GM21723 (cell line): ENCODE measurements around the gene AP2A1.
A peak's percentile ranks its signal among the peaks of the same experiment; 100 is the strongest.
"Not testable (repeated sequence)": the region's sequence is repeated elsewhere in the genome, so short reads cannot be mapped to it uniquely, and the experiment has no call there.

Source experiments
- ATAC-seq: cut with Tn5 transposase; IDR thresholded peaks from one replicate; pipeline ENCODE4 v1.9.1; 2021; ENCODE audit warnings: mild to moderate bottlenecking, moderate library complexity; ENCODE audit not compliant: unreplicated experiment

AP2A1 gene

GRCh38 chr19:49811328-49811727, 44.5 kb downstream of the AP2A1 start:
- no peak for ATAC-seq

GRCh38 chr19:49812452-49812996, 45.7 kb downstream of the AP2A1 start:
- ATAC-seq: no peak

- peak; percentile 46 for ATAC-seq
Measured at GRCh38 chr19:49812997-49813861, 46.4 kb downstream of the AP2A1 start, which contains the start of gene FUZ. Gene FUZ, minus strand, starts transcription at chr19:49813292. Its CDS starts 186 bp downstream, at chr19:49813106.

- ATAC-seq: no peak
Measured at GRCh38 chr19:49814010-49814409, 47.2 kb downstream of the AP2A1 start.

GRCh38 chr19:49816590-49816989, 49.8 kb downstream of the AP2A1 start:
- no peak for ATAC-seq

- ATAC-seq: peak; percentile 66
Measured at GRCh38 chr19:49817964-49818648, 51.3 kb downstream of the AP2A1 start, which contains the start of gene MED25. Gene MED25, plus strand, starts transcription at chr19:49818289. Its CDS starts 53 bp downstream, at chr19:49818342.

GRCh38 chr19:49818649-49819370, 52.0 kb downstream of the AP2A1 start:
- no peak for ATAC-seq

- ATAC-seq: not testable (repeated sequence)
Measured at GRCh38 chr19:49819452-49820115, 52.8 kb downstream of the AP2A1 start.

GRCh38 chr19:49820125-49820524, 53.3 kb downstream of the AP2A1 start:
- ATAC-seq: no peak

GRCh38 chr19:49823472-49823871, 56.7 kb downstream of the AP2A1 start:
- no peak for ATAC-seq

- ATAC-seq: no peak
Measured at GRCh38 chr19:49824662-49825061, 57.9 kb downstream of the AP2A1 start.

GRCh38 chr19:49827034-49827433, 60.2 kb downstream of the AP2A1 start:
- no peak for ATAC-seq

GRCh38 chr19:49829200-49829599, 62.4 kb downstream of the AP2A1 start:
- no peak for ATAC-seq

GRCh38 chr19:49829721-49830120, 62.9 kb downstream of the AP2A1 start:
- ATAC-seq: no peak

GRCh38 chr19:49830766-49831165, 64.0 kb downstream of the AP2A1 start:
- ATAC-seq: no peak

GRCh38 chr19:49831592-49831991, 64.8 kb downstream of the AP2A1 start:
- no peak for ATAC-seq

GRCh38 chr19:49832556-49832955, 65.8 kb downstream of the AP2A1 start:
- no peak for ATAC-seq

GRCh38 chr19:49833599-49833998, 66.8 kb downstream of the AP2A1 start:
- no peak for ATAC-seq

GRCh38 chr19:49835562-49835961, 68.8 kb downstream of the AP2A1 start:
- ATAC-seq: no peak
